CD4-positive, alpha-beta T cell (primary cell): Measurements from ENCODE around the gene ACACA. TPM values are rescaled to one million over a fixed set of nuclear protein-coding genes. Genes with fewer than 3 reads are reported as not detected.
A peak's percentile ranks its signal among the peaks of the same experiment; 100 is the strongest.

Source experiments
- ATAC-seq: fragments of 200-7000 bp; cut with Tn5 transposase; one replicate; pipeline ENCODE4 v1.10.0; 2022; ENCODE audit warnings: mild to moderate bottlenecking; ENCODE audit not compliant: poor library complexity
- CTCF ChIA-PET: fragments of 350-600 bp; sonication (Branson Sonifier 250); formaldehyde crosslinking; loops from one replicate; lab custom pipeline; 2021; ENCODE audit warnings: antibody characterized with exemption, inconsistent platforms; lab: Charles Lee
- POLR2A ChIA-PET: fragments of 350-600 bp; sonication (Branson Sonifier 250); formaldehyde crosslinking; loops from one replicate; lab custom pipeline; 2021; ENCODE audit warnings: antibody characterized with exemption, inconsistent platforms; lab: Charles Lee
- DNase-seq, 14 experiments: peaks; one replicate each; pipeline ENCODE4 v3.0.0-alpha.2; 2013 to 2020; ENCODE audit warnings: mixed read lengths in 2 of 14
- H3K27ac ChIP-seq, 2 donors: one replicate each; pipeline versions ENCODE4 v1.5.1 to v1.7.0; 2013; ENCODE audit warnings: low read length in 2 of 2, low read depth in 1 of 2, mild to moderate bottlenecking in 1 of 2
- H3K27me3 ChIP-seq, 2 experiments: 1 replicate in 1 of 2; 2 replicates in 1 of 2; pipeline versions ENCODE4 v1.6.1 to v1.7.0; 2013; ENCODE audit warnings: low read length in 2 of 2, control low read depth in 1 of 2, mild to moderate bottlenecking in 1 of 2, moderate library complexity in 1 of 2; ENCODE audit not compliant: insufficient read depth in 2 of 2, control insufficient read depth in 1 of 2
- H3K36me3 ChIP-seq: one replicate; pipeline ENCODE4 v1.6.1; 2013; ENCODE audit warnings: low read length, control low read depth; ENCODE audit not compliant: insufficient read depth
- H3K4me1 ChIP-seq: one replicate; pipeline ENCODE4 v1.6.1; 2013; ENCODE audit warnings: low read length, control low read depth; ENCODE audit not compliant: insufficient read depth
- H3K4me3 ChIP-seq: one replicate; pipeline ENCODE4 v1.5.1; 2013; ENCODE audit warnings: mild to moderate bottlenecking, low read length, moderate library complexity
- H3K9me3 ChIP-seq, 2 experiments: 1 replicate in 1 of 2; 2 replicates in 1 of 2; pipeline versions ENCODE4 v1.6.1 to v1.7.0; 2013; ENCODE audit warnings: low read length in 2 of 2, mild to moderate bottlenecking in 2 of 2, control low read depth in 1 of 2, moderate library complexity in 1 of 2; ENCODE audit not compliant: control insufficient read depth in 1 of 2, insufficient read depth in 1 of 2
- H3K27ac Mint-ChIP-seq: one replicate; pipeline ENCODE4 v1.8.0; 2020; ENCODE audit warnings: mixed read lengths
- H3K27me3 Mint-ChIP-seq: one replicate; pipeline ENCODE4 v1.8.0; 2021; ENCODE audit warnings: mixed read lengths
- H3K36me3 Mint-ChIP-seq: one replicate; pipeline ENCODE4 v1.8.0; 2021; ENCODE audit warnings: low read depth, mixed read lengths
- H3K4me1 Mint-ChIP-seq: one replicate; pipeline ENCODE4 v1.8.0; 2021; ENCODE audit warnings: low read depth, mixed read lengths
- H3K4me3 Mint-ChIP-seq: one replicate; pipeline ENCODE4 v1.8.0; 2020; ENCODE audit warnings: mild to moderate bottlenecking, mixed read lengths
- H3K9me3 Mint-ChIP-seq: one replicate; pipeline ENCODE4 v1.8.0; 2020; ENCODE audit warnings: mixed read lengths
- CTCF ChIP-seq: fragments of 200-600 bp; IDR thresholded peaks from one replicate; pipeline ENCODE4 v1.8.0; 2022; ENCODE audit warnings: antibody characterized with exemption, mild to moderate bottlenecking
- intact Hi-C, 2 experiments: fragments of 100-400 bp; cut with DNase I in 1 of 2; cut with micrococcal nuclease in 1 of 2; formaldehyde crosslinking; loops; one replicate each; pipeline versions ENCODE4 v1.15.1 to v1.9.0; 2023 to 2025; cut with DNase I, micrococcal nuclease
- total RNA-seq, 174 experiments: library from RNA in 2 of 174; stranded (reverse) in 2 of 174; gene quantifications; one replicate each; pipeline ENCODE4 v1.2.3 and lab custom pipeline; 2021 to 2026

Gene ACACA
- total RNA-seq, 2 experiments from 2014 or later: 26.0 to 28.9 TPM

GRCh38 chr17:37088913-37089312 is 317.7 kb downstream of the ACACA start:
- Histone ChIP-seq H3K4me3 (no peak overlapping the region), H3K27ac (peak overlapping the region; percentile 56 to 91), H3K4me1 (peaks cover 33% of the 10 kb centered on the region), H3K27me3 (no peaks in the 10 kb centered on the region), H3K9me3 (no peaks in the 10 kb centered on the region), H3K36me3 (peaks cover 13% of the 10 kb centered on the region)
- H3K27ac Mint-ChIP-seq: peak overlapping the region; percentile 89
- ATAC-seq (no peak), DNase-seq (no peak)
- CTCF ChIA-PET: interaction anchor here (2.5 kb wide), 1 partner anchor 41 kb away, joined by 9 read pairs; no protein-coding TSS in a partner anchor
- peaks cover 43% of the 10 kb centered on the region for H3K4me1 Mint-ChIP-seq
- H3K4me3 Mint-ChIP-seq: no peak overlapping the region
- H3K9me3 Mint-ChIP-seq: no peaks in the 10 kb centered on the region
- POLR2A ChIA-PET: no interaction called here
- intact Hi-C loops: no loop called here
- H3K27me3 Mint-ChIP-seq: no peaks in the 10 kb centered on the region
- peaks cover 24% of the 10 kb centered on the region for H3K36me3 Mint-ChIP-seq
- TF ChIP-seq CTCF: no peak

- TF ChIP-seq CTCF: no peak
- peaks cover 23% of the 10 kb centered on the region for H3K36me3 Mint-ChIP-seq
- ChIA-PET POLR2A (no interaction called here), CTCF (interaction anchor here (2.5 kb wide), 1 partner anchor 41 kb away, joined by 9 read pairs; no protein-coding TSS in a partner anchor)
- ATAC-seq (no peak), DNase-seq (peak in 4 of 14 experiments; percentile 4 to 71 (median 62))
- H3K27me3 Mint-ChIP-seq: no peaks in the 10 kb centered on the region
- H3K4me3 ChIP-seq: no peak overlapping the region
- peaks cover 33% of the 10 kb centered on the region for H3K4me1 ChIP-seq
- no peak overlapping the region for H3K4me3 Mint-ChIP-seq
- peaks cover 42% of the 10 kb centered on the region for H3K4me1 Mint-ChIP-seq
- H3K9me3 Mint-ChIP-seq: no peaks in the 10 kb centered on the region
- peaks cover 13% of the 10 kb centered on the region for H3K36me3 ChIP-seq
- no peak overlapping the region for H3K27ac ChIP-seq
- H3K9me3 ChIP-seq: no peaks in the 10 kb centered on the region
- H3K27me3 ChIP-seq: no peaks in the 10 kb centered on the region
- intact Hi-C loops: no loop called here
- peak overlapping the region; percentile 89 for H3K27ac Mint-ChIP-seq
These were observed 318.2 kb downstream of the ACACA start for GRCh38 chr17:37088459-37088858.

- Histone ChIP-seq H3K9me3 (no peaks in the 10 kb centered on the region), H3K36me3 (peaks cover 13% of the 10 kb centered on the region), H3K27ac (no peak overlapping the region), H3K27me3 (no peaks in the 10 kb centered on the region), H3K4me3 (no peak overlapping the region), H3K4me1 (peaks cover 33% of the 10 kb centered on the region)
- ChIA-PET CTCF (no interaction called here), POLR2A (no interaction called here)
- intact Hi-C loops: no loop called here
- H3K27ac Mint-ChIP-seq: peak overlapping the region; percentile 89
- peaks cover 42% of the 10 kb centered on the region for H3K4me1 Mint-ChIP-seq
- no peak for TF ChIP-seq CTCF
- peaks cover 23% of the 10 kb centered on the region for H3K36me3 Mint-ChIP-seq
- H3K9me3 Mint-ChIP-seq: no peaks in the 10 kb centered on the region
- ATAC-seq: no peak
- H3K27me3 Mint-ChIP-seq: no peaks in the 10 kb centered on the region
- DNase-seq: no peak
- H3K4me3 Mint-ChIP-seq: no peak overlapping the region
These were observed 319.0 kb downstream of the ACACA start for GRCh38 chr17:37087683-37088082.
